HG03159 (cell line): ENCODE measurements around the gene SIDT1.

ENCODE experiments used
- ATAC-seq: cut with Tn5 transposase; IDR thresholded peaks from one replicate; pipeline ENCODE4 v1.9.1; 2021; ENCODE audit warnings: mild to moderate bottlenecking, moderate library complexity; ENCODE audit not compliant: unreplicated experiment

The SIDT1 gene

DNA sequence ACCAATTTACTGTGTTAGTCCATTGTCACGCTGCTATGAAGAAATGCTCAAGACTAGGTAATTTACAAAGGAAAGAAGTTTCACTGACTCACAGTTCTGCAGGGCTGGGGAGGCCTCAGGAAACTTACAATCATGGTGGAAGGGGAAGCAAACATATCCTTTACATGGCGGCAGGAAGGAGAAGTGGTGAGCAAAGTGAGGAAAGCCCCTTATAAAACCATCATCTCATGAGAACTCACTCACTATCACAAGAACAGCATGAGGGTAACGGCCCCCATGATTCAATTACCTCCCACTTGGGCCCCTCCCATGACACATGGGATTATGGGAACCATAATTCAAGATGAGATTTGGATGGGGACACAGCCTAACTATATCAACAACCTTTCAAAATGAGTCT is 143.9 kb downstream of the SIDT1 start:
- no peak for ATAC-seq

DNA sequence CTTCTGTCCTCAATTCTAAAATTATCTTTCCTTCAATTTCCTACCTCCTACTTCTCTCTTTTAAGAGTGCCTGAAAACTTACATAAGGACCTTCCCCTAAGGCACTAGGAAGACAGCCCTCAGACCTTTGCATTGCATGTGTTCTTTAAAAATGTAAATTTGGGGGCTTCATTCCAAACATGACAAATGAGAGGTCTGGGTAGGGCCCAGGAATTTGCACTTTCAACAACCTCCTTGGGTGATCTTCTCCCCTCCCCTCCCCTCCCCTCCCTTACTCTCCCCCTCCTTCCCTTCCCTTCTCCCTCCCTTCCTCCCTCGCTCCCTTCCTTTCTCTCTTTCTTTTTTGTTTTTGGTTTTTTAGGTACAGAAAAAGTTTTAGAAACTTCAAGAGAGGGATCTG is 145.4 kb downstream of the SIDT1 start:
- ATAC-seq: no peak

DNA sequence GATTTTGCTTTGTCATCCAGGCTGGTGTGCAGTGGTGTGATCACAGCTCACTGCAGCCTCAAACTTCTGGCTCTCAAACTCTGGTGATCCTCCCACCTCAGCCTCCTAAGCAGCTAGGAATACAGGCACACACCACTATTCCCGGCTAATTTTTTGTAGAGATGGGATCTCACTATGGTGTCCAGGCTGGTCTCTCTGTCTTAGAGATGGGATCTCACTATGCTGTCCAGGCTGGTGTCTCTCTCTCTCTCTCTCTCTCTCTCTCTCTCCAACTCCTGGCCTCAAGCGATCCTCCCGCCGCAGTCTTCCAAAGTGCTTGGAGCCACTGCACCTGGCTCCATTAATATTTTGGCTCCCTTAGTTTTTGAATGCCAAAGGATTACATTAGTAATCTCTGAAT is 146.4 kb downstream of the SIDT1 start:
- no peak for ATAC-seq
